ENCODE measurements around the gene VWA8.

DNA sequence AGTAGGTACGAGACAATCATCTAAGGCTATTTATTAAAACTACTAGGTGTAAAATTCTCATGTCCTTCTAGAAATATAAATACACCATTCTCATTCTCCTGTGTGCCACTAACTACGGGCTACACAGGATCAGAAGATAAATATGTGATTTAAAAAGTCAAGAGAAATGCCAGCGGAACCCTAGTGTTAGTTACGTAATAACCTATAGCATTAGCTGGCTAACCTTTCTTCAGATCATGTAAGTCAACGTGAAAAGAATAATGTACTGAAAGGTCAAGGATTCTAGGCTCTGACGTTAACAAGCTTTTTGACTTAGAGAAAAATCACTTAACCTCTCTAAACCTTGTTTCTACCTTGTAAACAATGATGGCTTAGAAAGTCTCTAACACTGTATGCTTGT is 381.7 kb downstream of the VWA8 start:
- TF ChIP-seq, protein P1, sequence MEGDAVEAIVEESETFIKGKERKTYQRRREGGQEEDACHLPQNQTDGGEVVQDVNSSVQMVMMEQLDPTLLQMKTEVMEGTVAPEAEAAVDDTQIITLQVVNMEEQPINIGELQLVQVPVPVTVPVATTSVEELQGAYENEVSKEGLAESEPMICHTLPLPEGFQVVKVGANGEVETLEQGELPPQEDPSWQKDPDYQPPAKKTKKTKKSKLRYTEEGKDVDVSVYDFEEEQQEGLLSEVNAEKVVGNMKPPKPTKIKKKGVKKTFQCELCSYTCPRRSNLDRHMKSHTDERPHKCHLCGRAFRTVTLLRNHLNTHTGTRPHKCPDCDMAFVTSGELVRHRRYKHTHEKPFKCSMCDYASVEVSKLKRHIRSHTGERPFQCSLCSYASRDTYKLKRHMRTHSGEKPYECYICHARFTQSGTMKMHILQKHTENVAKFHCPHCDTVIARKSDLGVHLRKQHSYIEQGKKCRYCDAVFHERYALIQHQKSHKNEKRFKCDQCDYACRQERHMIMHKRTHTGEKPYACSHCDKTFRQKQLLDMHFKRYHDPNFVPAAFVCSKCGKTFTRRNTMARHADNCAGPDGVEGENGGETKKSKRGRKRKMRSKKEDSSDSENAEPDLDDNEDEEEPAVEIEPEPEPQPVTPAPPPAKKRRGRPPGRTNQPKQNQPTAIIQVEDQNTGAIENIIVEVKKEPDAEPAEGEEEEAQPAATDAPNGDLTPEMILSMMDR (optimal IDR thresholded peaks at IDR 0.05 in 1 of 3, IDR thresholded peaks at IDR 0.05 in 1 of 3, conservative IDR thresholded peaks at IDR 0.05 in 1 of 3; ENCODE audit: extremely low read depth in 1 of 3, insufficient read depth in 2 of 3, low read length in 3 of 3): no peak
- no peak for TF ChIP-seq EZH2 (IDR thresholded peaks at IDR 0.05; ENCODE audit: low read length)
